ENCODE measurements around the gene PLVAP. TPM values are rescaled to one million over a fixed set of nuclear protein-coding genes. Genes with fewer than 3 reads are reported as not detected.

The PLVAP gene
- total RNA-seq, 4 donors from 2014 or later = 25.5 to 83.1 (median 26.6) TPM

- DNase-seq (ENCODE audit: low spot score in 2 of 2) = no peak
- Histone ChIP-seq H3K4me1 (peaks cover 30% of the 10 kb centered on the region), H3K36me3 (peaks cover 28% of the 10 kb centered on the region)
These were observed 64.7 kb downstream of the PLVAP start for GRCh38 chr19:17312189-17313113.

GRCh38 chr19:17311455-17312188 lies 65.5 kb downstream of the PLVAP start:
- Histone ChIP-seq H3K4me3 (no peak overlapping the region), H3K4me1 (peaks cover 37% of the 10 kb centered on the region), H3K9me3 (no peaks in the 10 kb centered on the region), H3K27me3 (no peaks in the 10 kb centered on the region), H3K27ac (no peak overlapping the region), H3K36me3 (peaks cover 28% of the 10 kb centered on the region)
- DNase-seq (ENCODE audit: low spot score in 2 of 2) = no peak
- WGBS = 52% methylated on average over 11 of the region's 11 CpGs
- no peak for TF ChIP-seq EP300 (IDR thresholded peaks at IDR 0.05)
- no peak for TF ChIP-seq CTCF (IDR thresholded peaks at IDR 0.05)
- no peak for TF ChIP-seq POLR2A (IDR thresholded peaks at IDR 0.05)
- no peak for TF ChIP-seq POLR2AphosphoS5 (IDR thresholded peaks at IDR 0.05)

More at GRCh38 chr19:17312189-17313113, 64.7 kb downstream of the PLVAP start:
- Histone ChIP-seq H3K9me3 (no peaks in the 10 kb centered on the region), H3K27me3 (no peaks in the 10 kb centered on the region), H3K4me3 (no peak overlapping the region), H3K27ac (no peak overlapping the region)
- WGBS = 68% methylated on average over 17 of the region's 20 CpGs
- TF ChIP-seq CTCF (IDR thresholded peaks at IDR 0.05) = no peak
- no peak for TF ChIP-seq EP300 (IDR thresholded peaks at IDR 0.05)
- no peak for TF ChIP-seq POLR2A (IDR thresholded peaks at IDR 0.05)

GRCh38 chr19:17309965-17310461 lies 67.1 kb downstream of the PLVAP start:
- WGBS = 2% methylated on average over 15 of the region's 23 CpGs
- no peak for TF ChIP-seq EP300 (IDR thresholded peaks at IDR 0.05)
- TF ChIP-seq CTCF (IDR thresholded peaks at IDR 0.05) = no peak
- no peak for TF ChIP-seq POLR2AphosphoS5 (IDR thresholded peaks at IDR 0.05)
- TF ChIP-seq POLR2A (IDR thresholded peaks at IDR 0.05) = no peak
- Histone ChIP-seq H3K4me1 (peaks cover 50% of the 10 kb centered on the region), H3K27me3 (no peaks in the 10 kb centered on the region), H3K9me3 (no peaks in the 10 kb centered on the region), H3K4me3 (peak overlapping the region; percentile 76), H3K36me3 (peaks cover 17% of the 10 kb centered on the region), H3K27ac (peak overlapping the region; percentile 63)
- no peak for DNase-seq (ENCODE audit: low spot score in 2 of 2)

GRCh38 chr19:17309198-17309964 lies 67.8 kb downstream of the PLVAP start, which contains the start of gene DDA1:
DDA1 (plus strand) TSS chr19:17309563; CDS start chr19:17309655, 92 bp downstream.
- Histone ChIP-seq H3K27ac (peak within 1 kb of the TSS; percentile 63), H3K36me3 (peaks cover 12% of the 10 kb centered on the region), H3K4me1 (peaks cover 57% of the 10 kb centered on the region), H3K27me3 (no peaks in the 10 kb centered on the region), H3K4me3 (peak within 1 kb of the TSS; percentile 76), H3K9me3 (no peaks in the 10 kb centered on the region)
- DNase-seq (ENCODE audit: low spot score in 2 of 2) = peak; percentile 100
- WGBS = 1% methylated on average over 28 of the region's 46 CpGs
- TF ChIP-seq EP300 (IDR thresholded peaks at IDR 0.05) (no peak), POLR2AphosphoS5 (IDR thresholded peaks at IDR 0.05) (peak in 2 of 3 donors; percentile 58 to 79), CTCF (IDR thresholded peaks at IDR 0.05) (no peak), POLR2A (IDR thresholded peaks at IDR 0.05) (peak in 1 of 2 donors; percentile 27)
